ENCODE measurements around the gene IFNG-AS1. TPM values are rescaled to one million over a fixed set of nuclear protein-coding genes. Genes with fewer than 3 reads are reported as not detected.

The IFNG-AS1 gene
- total RNA-seq (2014; rRNA removed; shearing (Covaris generic)) = not detected in 2 replicates

DNA sequence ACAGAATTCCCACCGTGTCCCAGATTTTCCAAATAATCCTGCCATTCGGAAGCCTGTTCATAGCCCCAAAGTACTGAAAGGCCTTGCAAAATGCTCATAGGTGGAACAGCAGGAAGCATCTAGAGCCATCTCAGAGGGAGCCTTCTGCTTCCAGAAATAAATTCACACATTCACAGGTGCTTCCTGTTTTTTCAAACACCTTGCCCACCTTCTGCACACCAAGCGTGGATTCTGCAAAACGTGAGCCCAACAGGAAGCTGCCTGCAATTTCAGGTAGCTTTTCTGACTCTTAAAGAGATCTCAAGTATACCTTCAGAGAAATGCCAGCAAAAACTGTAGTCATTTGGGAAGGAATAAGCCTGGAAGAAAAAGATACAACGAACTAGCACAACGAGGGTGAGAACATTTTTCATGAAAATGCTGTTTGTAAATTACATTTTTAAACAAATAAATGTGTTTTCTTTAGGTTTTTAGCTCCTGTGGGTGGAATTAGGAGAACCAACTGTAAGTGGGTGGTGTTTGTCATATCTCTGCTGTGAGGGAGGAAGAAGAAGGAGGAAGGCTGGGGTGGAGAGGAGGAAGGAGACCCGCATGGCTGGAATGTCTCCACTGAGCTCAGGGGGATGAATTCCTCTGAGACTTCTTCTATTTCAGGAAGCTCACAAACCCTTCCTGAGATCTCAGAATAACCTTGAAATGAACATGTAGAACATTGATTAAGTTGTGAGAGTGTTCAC is at the start of gene IFNG-AS1:
IFNG-AS1 (plus strand) TSS at position 264 of the 737 bp plus-strand sequence.
- no peak for DNase-seq (ENCODE audit: low spot score)

DNA sequence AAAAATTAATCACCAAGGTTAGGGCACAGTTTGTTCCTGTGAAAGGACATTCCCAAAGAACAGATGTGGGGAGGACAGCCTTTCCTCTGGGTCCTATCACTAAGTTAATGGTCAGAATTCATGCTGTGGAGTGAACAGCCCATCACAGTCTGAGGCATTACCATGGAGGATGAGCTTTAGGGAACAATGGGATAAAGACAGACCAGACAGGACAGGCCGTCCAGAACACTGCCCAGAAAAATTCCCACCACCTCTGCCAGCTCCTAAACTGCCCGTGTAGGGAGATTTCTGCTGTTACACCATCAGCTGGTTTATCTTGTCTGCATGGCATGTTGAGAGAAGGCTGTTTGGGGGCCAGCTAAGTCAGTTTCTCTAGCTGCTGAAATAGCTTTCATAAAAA is 49.6 kb upstream of the IFNG-AS1 start:
- DNase-seq (ENCODE audit: low spot score) = no peak

DNA sequence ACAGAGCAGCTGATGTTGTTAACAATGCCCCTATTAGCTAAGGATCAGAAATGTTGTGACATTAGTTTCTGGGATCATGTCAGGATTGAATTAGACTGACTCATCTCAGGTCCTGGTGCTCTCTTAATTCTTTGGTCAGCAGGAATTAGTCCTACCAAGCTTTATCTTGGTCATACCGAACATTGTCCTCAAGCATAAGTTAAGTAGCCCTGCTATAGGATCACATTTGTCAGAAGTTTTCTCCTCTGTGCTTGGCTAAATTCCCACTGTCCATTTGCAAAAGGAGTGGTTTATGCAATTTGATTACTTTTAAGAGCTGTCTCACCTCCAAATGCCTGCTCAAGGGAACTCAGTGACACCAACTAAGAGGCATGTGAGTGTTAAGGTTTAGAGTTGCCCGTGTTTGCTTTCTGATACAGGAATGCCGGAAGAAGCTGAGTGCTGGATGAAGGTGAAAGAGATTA is 48.4 kb upstream of the IFNG-AS1 start:
- peak; percentile 23 for DNase-seq (ENCODE audit: low spot score)

DNA sequence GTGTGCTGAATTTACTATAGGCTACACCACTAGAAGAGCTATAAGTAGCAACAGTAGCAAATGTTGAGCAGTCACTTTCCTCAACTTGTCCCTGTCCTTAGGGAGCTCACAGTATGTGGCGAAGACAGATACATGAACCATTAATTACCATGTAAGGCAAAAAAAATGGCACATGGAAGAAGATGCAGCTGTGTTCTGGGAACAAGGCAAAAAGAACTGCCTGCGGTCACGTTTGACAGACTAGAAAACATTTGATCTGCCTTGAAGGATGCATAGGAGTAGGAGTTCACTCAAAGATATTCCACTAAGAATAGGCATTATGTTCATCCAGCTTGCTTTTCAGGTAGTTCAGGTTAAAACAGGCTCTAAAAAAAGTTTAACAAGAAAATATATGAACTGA is 46.5 kb upstream of the IFNG-AS1 start:
- no peak for DNase-seq (ENCODE audit: low spot score)

DNA sequence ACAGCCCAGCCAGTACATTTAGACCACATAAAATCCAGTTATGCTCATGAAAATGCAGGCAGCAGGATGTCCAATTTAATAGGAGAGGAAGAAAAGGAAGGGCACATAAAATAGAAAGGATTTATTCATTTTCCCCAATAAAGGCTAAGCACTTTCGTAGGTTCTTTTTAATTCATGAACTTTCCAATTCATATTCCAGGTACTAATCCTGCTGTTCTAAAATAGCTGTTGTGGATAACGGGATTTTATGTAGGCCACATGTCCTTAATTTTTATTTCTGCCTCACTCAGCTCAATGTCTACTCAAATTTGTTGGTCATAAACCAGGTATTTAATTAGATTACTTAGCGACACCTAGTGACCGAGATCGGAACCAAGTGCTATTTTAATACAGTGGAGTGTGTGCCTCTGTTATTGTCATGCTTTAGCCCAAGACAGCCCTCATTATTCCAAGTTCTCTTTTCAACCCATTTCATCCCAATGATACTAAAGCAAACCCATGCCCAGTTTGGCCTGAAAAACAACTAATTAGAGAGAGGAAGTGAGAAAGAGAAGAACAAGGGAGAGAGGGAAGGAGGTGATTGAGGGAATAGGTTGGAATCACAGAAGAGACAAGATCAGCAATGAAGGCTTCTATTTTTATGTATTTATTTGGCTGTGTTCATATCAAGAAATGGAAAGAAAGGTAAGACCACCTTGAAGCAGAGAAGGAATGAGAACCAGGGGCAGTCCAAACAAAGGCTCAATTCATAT is 45.9 kb upstream of the IFNG-AS1 start:
- DNase-seq (ENCODE audit: low spot score) = peak; percentile 61

DNA sequence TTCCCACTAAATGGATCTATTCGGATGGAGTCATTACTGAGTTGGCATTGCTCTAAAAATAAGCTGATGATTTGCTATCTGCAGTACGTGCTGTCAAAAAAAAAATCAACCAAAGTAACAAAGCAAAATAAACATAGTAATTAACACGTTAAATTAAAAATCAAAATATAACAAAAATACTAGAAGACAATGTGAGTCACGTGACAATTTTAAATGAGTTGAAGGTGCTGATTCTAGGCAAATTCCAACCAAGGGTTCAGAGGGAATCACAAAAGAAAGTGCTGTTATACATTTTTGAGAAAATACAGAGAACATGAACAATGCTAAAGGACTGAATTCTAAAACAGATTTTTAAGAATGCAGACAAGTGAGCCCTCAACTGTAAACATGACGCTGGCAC is 45.2 kb upstream of the IFNG-AS1 start:
- DNase-seq (ENCODE audit: low spot score) = no peak

DNA sequence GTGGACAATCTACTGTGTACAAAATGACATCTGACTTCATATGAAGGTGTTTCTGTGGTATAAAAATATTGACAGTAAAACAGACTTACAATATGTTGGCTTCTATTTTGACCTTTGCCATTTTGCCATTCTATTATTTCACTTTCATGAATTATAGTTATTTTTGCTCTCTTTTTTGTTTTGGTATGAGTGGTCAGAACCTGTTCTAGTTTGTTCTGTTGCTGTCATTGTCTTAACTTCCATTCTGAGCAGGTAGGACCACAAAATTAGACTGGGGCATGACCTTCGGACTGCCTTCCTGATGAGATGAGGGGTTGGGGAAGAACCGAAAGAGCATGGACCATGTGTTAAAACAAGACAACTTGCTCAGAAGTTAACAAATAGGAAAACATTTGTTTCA is 36.5 kb upstream of the IFNG-AS1 start:
- no peak for DNase-seq (ENCODE audit: low spot score)

DNA sequence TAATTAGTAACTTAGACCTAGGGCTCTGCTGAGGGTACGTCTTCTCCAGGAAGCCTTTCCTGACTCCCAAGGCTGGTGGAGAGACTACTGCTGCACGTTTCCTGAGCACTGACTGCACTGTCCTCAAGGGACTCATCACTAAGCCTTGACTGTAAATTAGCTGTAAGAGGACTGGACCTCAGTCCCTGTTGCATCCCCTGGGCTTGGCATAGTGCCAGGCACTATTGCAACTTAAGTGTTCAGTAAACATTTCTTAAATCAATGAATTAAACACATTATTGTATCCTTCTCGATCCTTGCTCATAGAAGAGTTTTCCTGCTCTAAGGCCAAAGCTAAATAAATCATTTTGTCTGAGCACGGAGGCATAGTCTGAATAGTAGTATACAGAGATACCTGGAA is 31.9 kb upstream of the IFNG-AS1 start:
- DNase-seq (ENCODE audit: low spot score) = no peak

DNA sequence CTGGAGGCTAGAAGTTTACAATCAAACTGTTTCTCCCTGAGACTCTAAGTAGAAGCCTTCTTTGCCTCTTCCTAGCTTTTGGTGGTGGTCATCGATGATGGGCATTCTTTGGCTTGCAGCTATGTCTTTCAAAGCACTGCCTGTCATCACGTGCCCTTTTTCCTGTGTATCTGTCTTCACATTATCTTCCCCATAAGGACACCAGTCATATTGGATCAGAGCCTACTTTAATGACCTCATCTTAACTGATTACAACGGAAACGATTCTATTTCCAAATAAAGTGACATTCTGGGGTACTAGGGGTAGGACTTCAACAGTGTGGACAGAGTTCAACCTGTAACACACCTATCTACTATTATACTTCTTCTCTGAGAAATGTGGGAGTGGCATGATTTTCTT is 31.1 kb upstream of the IFNG-AS1 start:
- DNase-seq (ENCODE audit: low spot score) = no peak

DNA sequence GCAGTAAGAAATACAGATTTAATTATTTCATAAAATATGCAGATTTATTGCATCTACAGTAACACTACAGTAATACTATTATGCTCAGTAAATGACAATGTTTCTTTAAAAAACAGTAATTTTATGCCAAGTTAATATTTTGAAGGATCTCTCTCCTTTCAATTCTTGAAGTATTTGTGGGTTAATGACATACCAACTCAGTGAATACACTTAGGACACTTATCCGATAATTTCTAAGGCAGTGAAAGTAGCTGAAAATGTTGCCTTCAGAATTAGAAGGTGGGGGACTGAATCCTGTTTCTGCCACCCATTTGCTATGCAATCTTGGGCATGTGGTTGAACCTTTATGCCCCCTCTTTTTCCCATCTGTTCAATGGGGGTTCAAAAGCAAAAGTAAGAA is 24.8 kb upstream of the IFNG-AS1 start:
- no peak for DNase-seq (ENCODE audit: low spot score)

DNA sequence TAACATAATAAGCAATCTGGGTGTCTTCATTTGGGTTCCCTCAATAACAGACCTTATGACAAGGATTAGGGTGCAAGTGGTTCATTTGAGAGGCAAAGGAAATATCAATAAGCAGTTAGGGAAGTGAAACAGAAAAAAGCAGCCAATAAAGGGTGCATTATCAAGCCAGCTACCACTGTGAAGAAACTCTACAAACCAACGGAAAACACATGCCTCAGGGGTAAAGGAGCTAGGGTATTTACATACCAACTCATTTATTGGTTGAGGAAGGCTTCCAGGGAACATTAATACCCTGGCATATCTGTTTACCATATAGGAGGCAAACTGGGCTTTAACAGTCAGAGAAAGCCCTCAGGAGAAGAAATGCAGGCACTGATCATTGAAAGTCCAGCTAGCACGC is 22.7 kb upstream of the IFNG-AS1 start:
- no peak for DNase-seq (ENCODE audit: low spot score)

DNA sequence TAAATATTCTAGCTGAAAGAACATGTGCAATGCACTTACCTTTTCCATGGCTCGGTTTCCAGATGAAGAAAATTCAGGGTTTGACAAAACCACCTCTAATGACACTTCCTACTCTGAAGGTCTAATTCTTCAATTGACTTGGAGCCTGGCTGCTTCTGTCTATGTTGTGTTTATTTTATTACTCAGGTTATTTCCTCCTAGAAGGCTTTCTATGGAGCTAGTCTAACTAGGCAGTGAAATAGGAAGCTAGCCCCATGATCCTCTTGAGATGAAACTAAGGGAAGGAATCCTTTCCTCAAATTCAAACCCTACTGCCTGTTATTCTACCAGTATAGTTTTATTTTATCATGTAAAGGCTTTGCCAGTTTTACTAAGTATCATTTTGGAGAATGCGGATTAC is 20.9 kb upstream of the IFNG-AS1 start:
- DNase-seq (ENCODE audit: low spot score) = no peak

DNA sequence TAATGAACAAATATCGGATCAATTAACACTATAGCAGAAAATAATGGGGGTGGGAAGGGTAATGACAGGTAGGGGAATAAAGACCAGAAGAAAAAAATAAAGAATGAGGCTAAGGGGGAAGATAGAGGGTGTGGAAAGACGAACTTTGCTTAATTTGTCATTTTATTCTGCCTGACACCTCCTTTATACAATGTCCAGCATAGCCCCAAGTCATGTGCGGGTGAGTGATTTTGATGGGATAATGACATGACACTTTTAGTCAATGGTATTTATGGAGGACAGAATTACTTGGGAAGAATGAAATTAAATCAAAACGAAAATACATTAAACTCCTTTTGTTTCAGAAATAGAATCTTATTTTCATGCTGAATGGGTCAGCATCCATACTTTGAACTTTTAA is 20.5 kb upstream of the IFNG-AS1 start:
- DNase-seq (ENCODE audit: low spot score) = no peak

DNA sequence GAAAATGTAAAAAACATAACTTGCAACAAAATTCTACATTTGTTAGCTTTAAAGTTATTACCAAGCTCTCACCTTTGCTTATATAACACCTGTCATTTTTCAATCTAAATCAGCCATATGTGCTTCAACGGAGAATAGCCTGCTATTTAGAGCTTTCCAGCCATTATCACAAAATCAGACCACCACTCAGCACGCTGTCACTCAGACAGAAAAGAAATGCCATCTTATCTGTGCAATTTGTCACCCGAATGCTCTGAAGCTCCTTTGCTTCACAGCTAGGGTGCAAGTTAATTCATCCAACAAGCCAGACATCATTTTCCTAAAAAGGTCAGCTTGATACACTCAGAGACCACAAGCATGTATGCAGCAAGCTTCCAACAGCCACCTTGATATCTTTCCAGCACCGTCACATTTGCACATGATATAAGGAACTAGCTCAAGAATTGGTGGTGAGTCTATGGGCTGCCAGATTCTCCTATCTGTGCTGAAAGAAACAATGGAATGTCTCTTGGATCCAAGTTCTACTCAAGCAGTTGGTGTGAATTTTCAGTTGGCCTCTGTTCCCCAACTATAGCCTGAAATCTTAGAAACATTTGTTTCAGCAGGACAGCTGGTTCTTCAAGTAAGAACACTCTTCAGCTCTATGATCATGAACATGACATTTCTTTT is 20.0 kb upstream of the IFNG-AS1 start:
- DNase-seq (ENCODE audit: low spot score) = no peak

DNA sequence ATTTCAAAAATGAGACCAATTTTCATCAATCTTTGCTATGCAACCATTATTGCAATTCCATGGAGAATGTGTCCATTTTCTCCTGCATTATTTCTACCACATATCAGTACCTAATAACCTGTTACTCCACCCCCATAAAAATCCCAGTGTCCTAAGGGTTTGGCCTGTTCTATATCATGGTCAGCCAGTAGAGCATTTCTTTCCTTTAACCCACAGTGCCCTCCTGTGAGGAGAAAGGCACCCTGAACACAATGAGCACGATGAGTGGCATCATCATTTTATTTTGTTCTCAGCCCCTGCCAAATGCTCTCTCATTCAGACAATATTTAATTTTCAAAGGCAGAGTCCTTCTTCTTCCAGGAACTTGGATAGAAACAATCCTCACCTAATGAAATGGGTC is 11.6 kb upstream of the IFNG-AS1 start:
- DNase-seq (ENCODE audit: low spot score) = no peak

DNA sequence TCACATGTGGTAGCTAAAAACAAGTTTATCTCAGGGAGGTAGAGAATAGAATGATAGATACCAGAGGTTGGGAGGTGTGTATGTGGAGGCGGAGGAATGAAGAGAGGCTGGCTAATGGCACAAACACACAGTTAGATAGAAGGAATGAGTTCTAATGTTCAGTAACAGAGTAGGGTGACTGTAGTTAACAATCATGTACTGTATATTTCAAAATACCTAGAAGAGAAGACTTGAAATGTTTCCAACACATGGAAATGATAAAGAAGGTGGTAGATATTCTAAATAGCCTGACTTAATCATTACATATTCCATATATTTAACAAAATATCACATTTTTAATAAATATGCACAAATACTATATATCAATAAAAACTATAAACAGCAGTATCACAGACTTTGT is 8.9 kb upstream of the IFNG-AS1 start:
- no peak for DNase-seq (ENCODE audit: low spot score)

DNA sequence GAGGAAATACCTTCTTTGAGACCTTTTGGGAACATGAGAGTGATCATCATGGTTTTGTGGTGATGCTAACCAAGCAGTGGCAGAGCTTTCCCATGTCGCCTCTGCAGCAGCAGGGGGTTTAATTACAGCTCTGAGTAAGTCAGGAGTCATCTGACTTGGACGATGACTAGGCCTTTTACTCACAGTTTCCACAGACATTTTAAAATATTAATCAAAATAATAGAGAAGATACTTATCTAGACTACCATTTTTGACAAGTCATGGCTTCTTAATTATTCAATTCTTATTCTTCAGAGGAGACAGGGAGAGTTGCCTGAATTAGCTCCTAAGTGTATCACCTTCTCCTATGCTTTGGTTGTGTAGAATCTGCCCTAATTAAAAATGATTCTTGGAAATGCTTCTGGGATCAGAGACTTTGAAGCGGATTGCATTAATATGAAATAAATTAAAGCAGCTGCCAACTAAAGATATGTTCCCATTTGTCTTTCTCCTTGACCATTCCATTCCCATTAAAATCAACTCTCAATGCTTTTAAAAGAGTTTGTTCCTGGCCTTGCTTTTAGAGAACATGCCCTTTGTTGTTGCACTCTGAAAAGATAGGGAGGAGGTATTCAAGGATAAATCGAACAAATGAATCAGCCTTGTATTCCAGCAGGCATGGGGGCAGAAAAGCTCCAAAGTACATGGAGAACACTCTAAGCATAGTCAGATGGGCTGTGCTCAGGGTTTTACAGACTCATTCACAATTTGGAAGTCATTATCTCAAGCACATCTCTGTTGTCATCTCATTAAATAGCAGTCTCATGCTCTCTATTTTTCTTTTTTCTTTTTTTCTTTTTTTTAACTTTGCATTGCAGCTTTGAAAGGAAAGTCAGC is 7.7 kb upstream of the IFNG-AS1 start:
- DNase-seq (ENCODE audit: low spot score) = peak; percentile 75

DNA sequence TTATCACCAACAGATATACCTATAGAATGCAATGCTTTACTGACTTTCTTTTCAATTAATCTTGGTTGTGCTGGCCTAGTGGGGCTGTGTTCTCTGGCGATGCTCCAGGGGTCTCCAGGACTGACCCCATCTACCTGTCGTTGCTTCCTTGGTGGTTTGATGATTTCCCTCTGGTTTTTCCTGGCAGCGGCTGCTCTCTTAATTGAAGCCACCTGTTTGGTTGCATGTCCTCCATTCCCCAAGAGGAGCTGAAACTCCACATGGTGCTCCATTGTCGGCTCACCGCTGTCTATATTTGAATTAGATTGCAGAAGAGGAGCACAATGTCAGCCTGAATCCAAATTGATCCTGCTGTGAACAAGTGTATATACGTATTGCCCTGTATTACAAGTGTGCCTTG is 7.1 kb upstream of the IFNG-AS1 start:
- DNase-seq (ENCODE audit: low spot score) = no peak

DNA sequence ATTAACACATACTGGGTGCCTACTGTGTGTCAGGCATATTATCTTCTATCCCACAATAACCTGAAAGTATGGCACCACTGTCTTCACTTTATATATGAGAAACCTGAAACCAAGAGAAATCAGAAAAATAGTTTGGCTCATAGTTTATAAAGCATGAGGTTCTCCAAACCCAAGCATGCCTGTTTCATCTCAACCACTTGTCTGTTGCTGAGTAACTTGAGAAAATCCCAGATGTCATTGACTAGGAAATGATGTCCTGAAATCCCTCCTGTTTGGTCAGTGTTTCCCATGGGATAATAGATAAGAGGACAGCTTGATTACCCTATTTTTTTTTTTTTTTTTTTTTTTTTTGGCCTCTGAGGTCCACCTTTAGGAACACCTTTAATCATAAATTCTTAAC is 2.6 kb upstream of the IFNG-AS1 start:
- DNase-seq (ENCODE audit: low spot score) = no peak

DNA sequence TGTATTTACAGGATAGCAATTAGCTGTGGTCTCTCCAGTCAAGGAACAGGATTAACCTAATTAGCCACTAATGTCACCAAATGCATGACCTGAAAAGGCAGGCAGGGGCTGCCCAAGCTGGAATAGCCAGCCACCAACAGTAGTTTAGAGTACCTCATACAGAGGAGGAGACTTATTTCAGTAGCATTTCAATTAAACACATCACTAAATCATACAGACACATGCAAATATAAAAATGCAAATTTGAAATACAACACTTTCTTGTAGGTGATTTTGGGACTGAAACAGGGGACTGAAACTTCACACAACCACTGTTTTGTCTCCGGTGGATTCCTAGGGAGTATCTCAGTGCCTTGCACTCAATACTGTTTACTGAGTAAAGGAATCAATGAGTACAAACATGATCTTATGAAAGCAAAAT is 636 bp upstream of the IFNG-AS1 start:
- no peak for DNase-seq (ENCODE audit: low spot score)

DNA sequence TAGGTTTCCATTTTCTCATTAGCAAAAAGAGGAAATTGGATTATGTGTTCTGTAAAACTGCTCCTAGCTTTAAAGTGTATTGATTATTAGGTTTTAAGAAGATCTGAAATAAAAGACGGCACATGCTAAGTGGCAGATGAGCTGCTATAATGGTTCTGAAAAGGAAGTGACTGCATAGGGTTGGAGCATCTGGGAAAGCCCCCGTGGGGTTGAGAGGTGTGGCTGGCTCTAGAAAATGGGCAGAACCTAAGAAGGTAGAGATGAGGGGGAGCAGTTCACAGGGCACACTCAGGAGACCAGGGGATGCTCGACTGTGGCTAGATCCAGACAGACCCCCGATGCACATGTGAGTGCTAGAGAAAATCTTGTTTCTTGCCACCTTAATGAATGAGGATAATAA is 1.9 kb downstream of the IFNG-AS1 start:
- DNase-seq (ENCODE audit: low spot score) = no peak

DNA sequence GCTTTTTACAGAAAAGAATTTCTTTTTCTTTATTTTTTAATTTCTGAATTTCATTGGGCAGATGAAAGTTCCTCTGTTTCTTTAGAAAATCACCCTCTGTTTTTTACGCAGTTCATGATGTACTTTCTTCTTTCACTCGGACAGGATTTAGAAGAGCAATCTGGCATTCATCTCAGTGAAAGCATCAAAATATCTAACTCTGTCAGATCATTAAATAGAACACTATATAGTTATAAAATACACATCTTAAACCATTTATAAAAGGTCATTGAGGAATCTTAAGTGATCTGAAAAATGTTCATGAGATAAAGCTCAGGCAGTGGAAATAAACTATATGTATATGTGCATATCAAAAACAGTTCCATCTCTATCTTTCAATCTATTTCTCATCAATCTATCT is 3.9 kb downstream of the IFNG-AS1 start:
- no peak for DNase-seq (ENCODE audit: low spot score)
